ENCODE results near the gene NUDT8.

- TF ChIP-seq EZH2 (IDR thresholded peaks at IDR 0.05) (no peak), POLR2AphosphoS5 (IDR thresholded peaks at IDR 0.05; ENCODE audit: borderline replicate concordance, low read depth, low read length) (no peak), FOXP2 (optimal IDR thresholded peaks at IDR 0.05; ENCODE audit: control extremely low read depth, extremely low read length, insufficient read depth) (no peak)
Observed at GRCh38 chr11:67634366-67635230, 4.9 kb upstream of the NUDT8 start.
